Endodermal cell (in vitro differentiated cells): Measurements from ENCODE around the gene OSBPL6. TPM values are rescaled to one million over a fixed set of nuclear protein-coding genes. Genes with fewer than 3 reads are reported as not detected.

ENCODE experiments used
- DNase-seq: peaks from one replicate; pipeline ENCODE4 v3.0.0-alpha.2; 2017
- H3K27ac ChIP-seq: 2 replicates; pipeline ENCODE4 v1.5.1; 2013; ENCODE audit warnings: mild to moderate bottlenecking, low read depth, low read length, moderate library complexity
- H3K27me3 ChIP-seq: 2 replicates; pipeline ENCODE4 v1.6.1; 2013; ENCODE audit warnings: mild to moderate bottlenecking, low read length, moderate library complexity; ENCODE audit not compliant: insufficient read depth, control insufficient read depth, poor library complexity, severe bottlenecking
- H3K36me3 ChIP-seq: 2 replicates; pipeline ENCODE4 v1.7.0; 2013; ENCODE audit warnings: mild to moderate bottlenecking, low read length, moderate library complexity; ENCODE audit not compliant: control insufficient read depth, insufficient read depth
- H3K4me1 ChIP-seq: one replicate; pipeline ENCODE4 v1.7.0; 2013; ENCODE audit warnings: low read length; ENCODE audit not compliant: control insufficient read depth, insufficient read depth
- H3K4me3 ChIP-seq: 2 replicates; pipeline ENCODE4 v1.5.1; 2013; ENCODE audit warnings: mild to moderate bottlenecking, low read length, moderate library complexity
- H3K9ac ChIP-seq: 2 replicates; pipeline ENCODE4 v1.6.1; 2013; ENCODE audit warnings: mild to moderate bottlenecking, low read length, moderate library complexity; ENCODE audit not compliant: poor library complexity, severe bottlenecking; ENCODE audit errors: extremely low read depth
- H3K9me3 ChIP-seq: 2 replicates; pipeline ENCODE4 v1.6.1; 2013; ENCODE audit warnings: mild to moderate bottlenecking, low read length, moderate library complexity; ENCODE audit not compliant: control insufficient read depth
- H3K27ac Mint-ChIP-seq: 2 replicates; pipeline ENCODE4 v1.8.0; 2020; ENCODE audit warnings: mixed read lengths
- H3K27me3 Mint-ChIP-seq: 2 replicates; pipeline ENCODE4 v1.8.0; 2021; ENCODE audit warnings: mild to moderate bottlenecking, mixed read lengths; ENCODE audit not compliant: insufficient read depth
- H3K36me3 Mint-ChIP-seq: 2 replicates; pipeline ENCODE4 v1.8.0; 2020; ENCODE audit warnings: low read depth, mixed read lengths
- H3K4me1 Mint-ChIP-seq: 2 replicates; pipeline ENCODE4 v1.8.0; 2020; ENCODE audit warnings: mixed read lengths
- H3K4me3 Mint-ChIP-seq: 2 replicates; pipeline ENCODE4 v1.8.0; 2020; ENCODE audit warnings: mild to moderate bottlenecking, moderate library complexity, mixed read lengths
- H3K9me3 Mint-ChIP-seq: 2 replicates; pipeline ENCODE4 v1.8.0; 2020; ENCODE audit warnings: mild to moderate bottlenecking, mixed read lengths
- CTCF ChIP-seq: fragments of 200-600 bp; sonication (generic); conservative IDR thresholded peaks from 2 replicates; pipeline ENCODE4 v1.5.0; 2021; ENCODE audit warnings: antibody characterized with exemption, mild to moderate bottlenecking
- WGBS, 2 experiments: methylation state at CpG; one replicate each; pipeline versions ENCODE4 v1.1.5 to v1.1.7; 2013; ENCODE audit warnings: missing lambda C conversion rate in 2 of 2, mixed read lengths in 1 of 2; ENCODE audit not compliant: insufficient coverage in 1 of 2, insufficient read length in 1 of 2; 5-methylcytosine and 5-hydroxymethylcytosine counted together
- total RNA-seq, 2 donors: library from RNA; stranded (reverse); fragmentation: NEBNext Ultra II Directional in 1 of 2; extraction: Animal tissue kit (Norgen Biotek cat#: 25700) in 1 of 2; gene quantifications; 2 replicates in 1 of 2; 3 replicates in 1 of 2; pipeline ENCODE4 v1.2.1, GENCODE V29; 2021

OSBPL6 gene
- total RNA-seq, 2 donors from 2014 or later = 3.4 to 3.6 TPM

- H3K27me3 Mint-ChIP-seq = no peaks in the 10 kb centered on the region
- peak; percentile 89 for TF ChIP-seq CTCF
- no peak overlapping the region for H3K4me3 Mint-ChIP-seq
- DNase-seq = no peak
- Histone ChIP-seq H3K27ac (no peak overlapping the region), H3K9me3 (no peaks in the 10 kb centered on the region), H3K27me3 (no peaks in the 10 kb centered on the region), H3K4me1 (no peaks in the 10 kb centered on the region), H3K36me3 (no peaks in the 10 kb centered on the region), H3K4me3 (no peak overlapping the region), H3K9ac (no peak overlapping the region)
- peaks cover 1% of the 10 kb centered on the region for H3K4me1 Mint-ChIP-seq
- 39 to 56% methylated on average over 2 to 6 of the region's 7 CpGs for WGBS, 2 experiments
- no peaks in the 10 kb centered on the region for H3K9me3 Mint-ChIP-seq
- no peaks in the 10 kb centered on the region for H3K36me3 Mint-ChIP-seq
- H3K27ac Mint-ChIP-seq = no peak overlapping the region
Observed at GRCh38 chr2:178397002-178397605, 202.8 kb downstream of the OSBPL6 start.

GRCh38 chr2:178401994-178402437 is 207.7 kb downstream of the OSBPL6 start:
- Mint-ChIP-seq H3K36me3 (no peaks in the 10 kb centered on the region), H3K9me3 (no peaks in the 10 kb centered on the region), H3K27me3 (no peaks in the 10 kb centered on the region), H3K27ac (no peak overlapping the region), H3K4me1 (peaks cover 13% of the 10 kb centered on the region), H3K4me3 (no peak overlapping the region)
- Histone ChIP-seq H3K4me3 (no peak overlapping the region), H3K9ac (no peak overlapping the region), H3K36me3 (no peaks in the 10 kb centered on the region), H3K9me3 (no peaks in the 10 kb centered on the region), H3K27ac (no peak overlapping the region), H3K27me3 (no peaks in the 10 kb centered on the region), H3K4me1 (no peaks in the 10 kb centered on the region)
- WGBS, 2 experiments = 87 to 88% methylated on average over 3 to 6 of the region's 6 CpGs
- no peak for TF ChIP-seq CTCF
- no peak for DNase-seq

- Histone ChIP-seq H3K27ac (no peak overlapping the region), H3K9me3 (no peaks in the 10 kb centered on the region), H3K27me3 (no peaks in the 10 kb centered on the region), H3K4me1 (no peaks in the 10 kb centered on the region), H3K4me3 (no peak overlapping the region), H3K36me3 (no peaks in the 10 kb centered on the region), H3K9ac (no peak overlapping the region)
- no peaks in the 10 kb centered on the region for H3K27me3 Mint-ChIP-seq
- no peak overlapping the region for H3K4me3 Mint-ChIP-seq
- DNase-seq = no peak
- H3K4me1 Mint-ChIP-seq = peaks cover 13% of the 10 kb centered on the region
- H3K36me3 Mint-ChIP-seq = no peaks in the 10 kb centered on the region
- no peak for TF ChIP-seq CTCF
- 82% methylated on average over 3 of the region's 3 CpGs; no CpG with 5 or more reads in 1 of the 2 experiments for WGBS, 2 experiments
- H3K9me3 Mint-ChIP-seq = no peaks in the 10 kb centered on the region
- no peak overlapping the region for H3K27ac Mint-ChIP-seq
Observed at GRCh38 chr2:178403671-178404306, 209.5 kb downstream of the OSBPL6 start.
